HG03442 (cell line): ENCODE results near the gene SECISBP2L.
"Not testable (repeated sequence)": the region's sequence is repeated elsewhere in the genome, so short reads cannot be mapped to it uniquely, and the experiment has no call there.

ENCODE experiments used
- ATAC-seq: cut with Tn5 transposase; IDR thresholded peaks from one replicate; pipeline ENCODE4 v1.9.1; 2021; ENCODE audit warnings: mild to moderate bottlenecking, moderate library complexity; ENCODE audit not compliant: unreplicated experiment

Gene SECISBP2L

GRCh38 chr15:49015896-49016295 lies 30.4 kb downstream of the SECISBP2L start:
- no peak for ATAC-seq

GRCh38 chr15:48999314-48999713 lies 46.9 kb downstream of the SECISBP2L start:
- ATAC-seq: no peak

GRCh38 chr15:48996276-48996675 lies 50.0 kb downstream of the SECISBP2L start:
- no peak for ATAC-seq

GRCh38 chr15:48993380-48993779 lies 52.9 kb downstream of the SECISBP2L start:
- ATAC-seq: no peak

- peak; percentile 98 for ATAC-seq
Observed at GRCh38 chr15:48992545-48992944, 53.7 kb downstream of the SECISBP2L start.

- ATAC-seq: no peak
Observed at GRCh38 chr15:48992096-48992495, 54.1 kb downstream of the SECISBP2L start.

- ATAC-seq: no peak
Observed at GRCh38 chr15:48989170-48989569, 57.1 kb downstream of the SECISBP2L start.

GRCh38 chr15:48987142-48987541 lies 59.1 kb downstream of the SECISBP2L start:
- no peak for ATAC-seq

GRCh38 chr15:48986240-48986639 lies 60.0 kb downstream of the SECISBP2L start:
- no peak for ATAC-seq

GRCh38 chr15:48985516-48985915 lies 60.7 kb downstream of the SECISBP2L start:
- no peak for ATAC-seq

GRCh38 chr15:48984811-48985352 lies 61.4 kb downstream of the SECISBP2L start:
- ATAC-seq: no peak

GRCh38 chr15:48984021-48984710 lies 62.1 kb downstream of the SECISBP2L start:
- ATAC-seq: no peak

- ATAC-seq: no peak
Observed at GRCh38 chr15:48983300-48983699, 62.9 kb downstream of the SECISBP2L start.

GRCh38 chr15:48981941-48982340 lies 64.3 kb downstream of the SECISBP2L start:
- ATAC-seq: no peak

GRCh38 chr15:48978638-48979037 lies 67.6 kb downstream of the SECISBP2L start:
- no peak for ATAC-seq

GRCh38 chr15:48976444-48977088 lies 69.7 kb downstream of the SECISBP2L start:
- ATAC-seq: no peak

GRCh38 chr15:48975472-48976419 lies 70.5 kb downstream of the SECISBP2L start:
- ATAC-seq: peak; percentile 92

GRCh38 chr15:48974882-48975281 lies 71.4 kb downstream of the SECISBP2L start:
- ATAC-seq: no peak

GRCh38 chr15:48972750-48973503 lies 73.3 kb downstream of the SECISBP2L start:
- ATAC-seq: no peak

- ATAC-seq: not testable (repeated sequence)
Observed at GRCh38 chr15:48970926-48971325, 75.3 kb downstream of the SECISBP2L start.
